Duodenal mucosa (tissue), 2 donors: Measurements from ENCODE around the gene FBXO48.

ENCODE experiments used
- H3K27ac ChIP-seq: one replicate; pipeline ENCODE4 v1.7.0; 2013; ENCODE audit warnings: low read depth, low read length
- H3K27me3 ChIP-seq, 2 donors: one replicate each; pipeline ENCODE4 v1.7.0; 2013; ENCODE audit warnings: low read length in 2 of 2, control low read depth in 1 of 2; ENCODE audit not compliant: insufficient read depth in 2 of 2, control insufficient read depth in 1 of 2
- H3K36me3 ChIP-seq, 2 donors: one replicate each; pipeline ENCODE4 v1.7.0; 2013; ENCODE audit warnings: low read length in 2 of 2, control low read depth in 1 of 2; ENCODE audit not compliant: insufficient read depth in 2 of 2, control insufficient read depth in 1 of 2
- H3K4me1 ChIP-seq, 2 donors: one replicate each; pipeline ENCODE4 v1.7.0; 2013; ENCODE audit warnings: low read length in 2 of 2, control low read depth in 1 of 2; ENCODE audit not compliant: insufficient read depth in 2 of 2, control insufficient read depth in 1 of 2
- H3K4me3 ChIP-seq, 2 donors: one replicate each; pipeline ENCODE4 v1.7.0; 2013; ENCODE audit warnings: low read length in 2 of 2, low read depth in 1 of 2
- H3K9ac ChIP-seq, 2 donors: one replicate each; pipeline ENCODE4 v1.7.0; 2013; ENCODE audit warnings: low read length in 2 of 2, low read depth in 1 of 2
- H3K9me3 ChIP-seq, 2 donors: one replicate each; pipeline ENCODE4 v1.7.0; 2013; ENCODE audit warnings: low read length in 2 of 2, control low read depth in 1 of 2; ENCODE audit not compliant: control insufficient read depth in 1 of 2

Gene FBXO48

GRCh38 chr2:68416081-68416675 is 50.9 kb downstream of the FBXO48 start:
- peaks cover 0 to 3% of the 10 kb centered on the region in 2 donors for H3K4me1 ChIP-seq
- H3K27ac ChIP-seq: no peak overlapping the region
- no peak overlapping the region for H3K9ac ChIP-seq
- no peak overlapping the region for H3K4me3 ChIP-seq
- peaks cover 0 to 8% of the 10 kb centered on the region in 2 donors for H3K27me3 ChIP-seq
- H3K9me3 ChIP-seq: no peaks in the 10 kb centered on the region
- H3K36me3 ChIP-seq: no peaks in the 10 kb centered on the region

DNA sequence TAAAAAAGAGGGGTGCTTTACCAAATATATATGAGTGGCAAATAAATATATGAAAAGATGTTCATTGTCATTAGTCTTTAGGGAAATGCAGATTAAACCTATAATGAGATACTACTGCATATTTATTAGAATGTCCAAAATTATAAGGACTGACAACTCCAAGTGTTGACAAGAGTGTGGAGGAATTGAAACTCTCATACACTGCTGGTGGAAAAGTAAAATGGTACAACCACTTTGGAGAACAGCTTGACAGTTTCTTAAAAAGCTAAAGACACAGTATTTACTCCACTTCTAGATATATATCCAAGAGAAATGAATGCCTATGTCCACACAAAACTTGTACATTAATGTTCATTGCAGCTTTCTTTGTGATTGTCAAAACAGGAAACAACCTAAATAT is 51.6 kb downstream of the FBXO48 start:
- Histone ChIP-seq H3K4me3 (no peak overlapping the region), H3K4me1 (peaks cover 0 to 3% of the 10 kb centered on the region in 2 donors), H3K36me3 (no peaks in the 10 kb centered on the region), H3K27me3 (peaks cover 0 to 1% of the 10 kb centered on the region in 2 donors), H3K27ac (no peak overlapping the region), H3K9ac (no peak overlapping the region), H3K9me3 (no peaks in the 10 kb centered on the region)

- no peak overlapping the region for H3K9ac ChIP-seq
- H3K9me3 ChIP-seq: no peaks in the 10 kb centered on the region
- H3K27me3 ChIP-seq: no peaks in the 10 kb centered on the region
- H3K36me3 ChIP-seq: no peaks in the 10 kb centered on the region
- H3K4me1 ChIP-seq: peaks cover 0 to 3% of the 10 kb centered on the region in 2 donors
- H3K27ac ChIP-seq: no peak overlapping the region
- no peak overlapping the region for H3K4me3 ChIP-seq
Measured at GRCh38 chr2:68414876-68415275, 52.2 kb downstream of the FBXO48 start.

DNA sequence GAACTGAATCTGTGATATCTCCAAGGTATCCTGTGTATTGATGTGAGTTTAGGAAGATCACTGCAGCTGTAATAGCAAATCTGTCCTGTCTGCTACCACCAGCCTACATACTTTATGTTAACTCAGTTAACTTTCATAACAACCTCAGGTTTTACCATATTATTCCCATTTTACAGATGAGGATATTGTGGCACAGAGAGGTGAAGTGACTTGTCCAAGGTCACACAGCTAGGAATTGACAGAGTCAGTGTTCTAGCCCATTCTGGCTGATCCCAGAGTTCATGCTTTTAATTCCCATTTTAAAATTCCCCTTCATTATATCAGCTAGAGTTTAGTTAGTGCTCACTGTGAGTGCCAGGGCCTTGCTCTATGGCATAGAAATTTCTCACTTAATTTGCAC is 52.6 kb downstream of the FBXO48 start:
- Histone ChIP-seq H3K9ac (no peak overlapping the region), H3K4me3 (no peak overlapping the region), H3K27ac (no peak overlapping the region), H3K36me3 (no peaks in the 10 kb centered on the region), H3K27me3 (no peaks in the 10 kb centered on the region), H3K4me1 (peaks cover 0 to 2% of the 10 kb centered on the region in 2 donors), H3K9me3 (no peaks in the 10 kb centered on the region)

- no peaks in the 10 kb centered on the region for H3K36me3 ChIP-seq
- no peaks in the 10 kb centered on the region for H3K9me3 ChIP-seq
- H3K4me3 ChIP-seq: no peak overlapping the region
- no peak overlapping the region for H3K27ac ChIP-seq
- H3K9ac ChIP-seq: no peak overlapping the region
- H3K4me1 ChIP-seq: no peaks in the 10 kb centered on the region
- H3K27me3 ChIP-seq: no peaks in the 10 kb centered on the region
Measured at GRCh38 chr2:68413466-68413865, 53.6 kb downstream of the FBXO48 start.

- H3K4me3 ChIP-seq: no peak overlapping the region
- H3K9ac ChIP-seq: no peak overlapping the region
- H3K27me3 ChIP-seq: no peaks in the 10 kb centered on the region
- H3K36me3 ChIP-seq: no peaks in the 10 kb centered on the region
- H3K4me1 ChIP-seq: no peaks in the 10 kb centered on the region
- no peak overlapping the region for H3K27ac ChIP-seq
- H3K9me3 ChIP-seq: no peaks in the 10 kb centered on the region
Measured at GRCh38 chr2:68412127-68412819, 54.8 kb downstream of the FBXO48 start.

DNA sequence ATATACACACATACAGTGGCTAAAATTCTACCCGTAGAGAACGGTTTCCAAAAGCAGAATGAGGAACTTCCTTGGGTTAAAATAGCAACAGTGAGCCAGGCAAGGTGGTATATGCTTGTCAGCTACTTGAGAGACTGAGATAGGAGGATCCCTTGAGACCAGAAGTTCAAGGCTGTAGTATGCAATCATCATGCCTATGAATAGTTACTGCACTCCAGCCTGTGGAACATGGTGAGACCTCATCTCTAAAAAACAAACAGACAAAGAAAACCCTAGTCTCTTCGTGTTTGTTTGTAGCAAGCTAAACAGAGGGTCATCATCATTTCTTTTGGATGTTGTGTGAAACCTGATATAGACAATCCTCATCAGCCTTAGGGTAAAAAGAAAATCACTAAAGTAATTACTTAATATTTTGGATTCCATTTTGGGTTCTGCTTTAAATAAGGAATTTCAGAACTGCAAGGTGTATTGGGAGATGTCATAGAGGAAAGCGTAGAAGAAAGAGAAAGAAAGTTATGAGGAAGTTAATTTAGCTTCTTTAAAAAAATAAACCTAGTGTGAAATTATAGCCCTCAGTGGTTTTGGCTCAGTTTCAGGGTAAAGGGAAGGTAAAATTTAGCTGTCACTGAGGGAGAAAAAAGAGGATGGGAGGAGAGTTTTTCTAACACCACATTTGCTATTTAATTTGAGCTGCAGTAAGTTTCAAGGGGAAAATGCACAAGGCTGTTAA is 55.5 kb downstream of the FBXO48 start:
- Histone ChIP-seq H3K4me1 (no peaks in the 10 kb centered on the region), H3K4me3 (no peak overlapping the region), H3K9me3 (no peaks in the 10 kb centered on the region), H3K36me3 (no peaks in the 10 kb centered on the region), H3K27ac (no peak overlapping the region), H3K9ac (no peak overlapping the region), H3K27me3 (no peaks in the 10 kb centered on the region)
